Measurements from ENCODE around the gene CIAO2B.

- no peak for TF ChIP-seq CTCF (IDR thresholded peaks at IDR 0.05; ENCODE audit: extremely low read depth in 1 of 2, insufficient read depth in 1 of 2, low read depth in 1 of 2, low read length in 2 of 2)
- no peak for TF ChIP-seq POLR2AphosphoS5 (IDR thresholded peaks at IDR 0.05; ENCODE audit: insufficient read depth, low read depth, low read length)
These were observed 12.3 kb upstream of the CIAO2B start for GRCh38 chr16:66946541-66946940.
